NCI-H146 treated with DMSO at 0.1 percent for 48 hours (cell line): ENCODE results near the gene G6PC1.

ENCODE experiments used
- DNase-seq: peaks from one replicate; lab custom pipeline; 2025; ENCODE audit not compliant: unreplicated experiment; lab: John Stamatoyannopoulos, UW

G6PC1 gene

GRCh38 chr17:42937712-42938596, 37.4 kb downstream of the G6PC1 start:
- DNase-seq, result peak; percentile 67

DNA sequence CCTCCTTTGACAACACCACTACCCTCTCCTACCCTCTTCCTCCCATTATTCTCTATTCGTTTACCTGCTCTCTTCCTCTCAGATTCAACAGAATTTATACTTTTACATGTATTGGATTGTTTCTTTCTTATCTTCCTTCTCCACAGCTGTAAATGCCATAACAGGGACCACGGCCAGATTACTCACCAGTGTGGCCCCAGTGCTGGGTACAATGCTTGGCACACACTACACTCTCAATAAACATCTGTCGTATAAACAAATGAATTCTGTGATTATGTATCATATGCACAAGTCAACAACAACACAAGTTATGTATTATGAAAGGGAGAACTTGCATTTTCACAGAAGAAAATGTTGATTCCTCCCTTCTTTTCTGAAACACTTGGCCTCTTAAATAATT, 43.6 kb downstream of the G6PC1 start:
- no peak for DNase-seq

DNA sequence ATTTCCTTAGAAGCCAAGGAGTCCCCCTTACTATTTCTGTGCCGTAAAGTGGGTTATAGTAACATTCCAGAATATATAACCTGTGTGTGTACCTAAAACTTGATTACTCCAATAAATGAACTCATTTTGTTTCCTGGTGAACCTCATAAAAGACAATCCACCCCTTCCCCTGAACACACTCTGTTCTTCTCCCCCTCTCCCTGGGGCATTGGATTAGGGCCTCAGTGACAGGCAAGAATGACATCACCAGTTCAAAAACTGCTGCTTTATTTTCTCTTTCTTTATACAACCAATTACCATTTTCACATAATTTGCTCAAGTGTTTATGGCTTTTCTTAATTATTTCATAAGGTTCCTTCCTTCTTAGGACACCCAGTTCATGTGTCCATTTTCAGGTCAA, 46.2 kb downstream of the G6PC1 start:
- no peak for DNase-seq

GRCh38 chr17:42950044-42950783, 49.6 kb downstream of the G6PC1 start:
- DNase-seq, result no peak
